ENCODE data around the gene GAS2L1. TPM values are rescaled to one million over a fixed set of nuclear protein-coding genes. Genes with fewer than 3 reads are reported as not detected.

Gene GAS2L1
- total and polyA plus RNA-seq, 2 experiments from 2014 or later = 5.2 to 9.5 TPM

DNA sequence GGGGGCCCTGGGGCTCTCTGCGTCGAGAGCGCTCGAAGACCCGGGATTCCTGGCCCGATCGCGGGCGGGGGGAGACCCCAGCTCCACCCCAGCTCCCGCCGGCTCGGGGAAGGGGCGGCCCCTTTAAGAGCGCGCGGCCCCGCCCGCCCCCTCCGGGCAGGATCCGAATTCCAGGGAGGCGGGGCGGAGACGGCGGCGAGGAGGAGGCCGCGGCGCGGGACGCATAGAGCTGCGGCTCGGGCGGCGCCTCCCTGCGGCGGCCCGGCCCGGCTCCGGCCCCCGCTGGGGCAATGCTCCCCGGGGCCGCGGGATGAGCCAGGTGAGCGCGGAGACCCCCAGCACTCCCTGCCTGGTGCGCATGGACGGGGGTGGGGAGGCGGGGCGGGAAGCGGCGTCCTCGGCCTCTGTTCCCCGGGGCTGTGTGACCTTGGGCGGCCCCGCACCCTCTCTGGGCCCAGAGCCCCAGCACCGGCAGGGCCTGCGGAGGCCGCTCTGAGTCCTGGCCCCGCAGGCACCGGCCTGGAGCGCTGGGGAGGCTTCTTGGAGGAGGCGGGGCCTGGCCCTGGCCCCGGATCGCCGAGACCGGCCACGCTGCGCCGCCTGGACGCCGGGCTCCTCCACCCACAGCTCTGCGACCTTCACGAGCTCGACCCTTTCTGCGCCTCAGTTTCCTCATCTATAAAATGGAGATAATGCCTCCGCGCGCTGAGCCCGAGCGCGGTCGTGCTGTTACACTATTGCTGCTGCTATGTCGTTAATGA, 565 bp downstream of the GAS2L1 start:
- H2AFZ ChIP-seq = peak overlapping the region; percentile 99
- no peaks in the 10 kb centered on the region for H3K27me3 ChIP-seq (ENCODE audit: insufficient read depth)
- H4K20me1 ChIP-seq (replicated peaks; ENCODE audit: insufficient read depth) = no peaks in the 10 kb centered on the region
- no peaks in the 10 kb centered on the region for H3K9me2 ChIP-seq (ENCODE audit: insufficient read depth)
- H3K4me3 Mint-ChIP-seq = peak overlapping the region; percentile 84
- peaks cover 16% of the 10 kb centered on the region for H3K27me3 Mint-ChIP-seq (ENCODE audit: insufficient read depth, low read depth, poor library complexity)
- H3F3A ChIP-seq (replicated peaks; ENCODE audit: low read depth) = peaks cover 18% of the 10 kb centered on the region
- peaks cover 10% of the 10 kb centered on the region; the same call in 1 of the 2 replicates for H3K4me1 ChIP-seq (ENCODE audit: insufficient read depth)
- H3K9me3 Mint-ChIP-seq = no peaks in the 10 kb centered on the region
- no peak overlapping the region; the same call in none of the 2 replicates for H3K27ac Mint-ChIP-seq
- H3K36me3 Mint-ChIP-seq (ENCODE audit: low read depth) = no peaks in the 10 kb centered on the region
- no peaks in the 10 kb centered on the region for H3K79me2 ChIP-seq (replicated peaks; ENCODE audit: insufficient read depth)
- peak overlapping the region; percentile 84 for H3K27ac ChIP-seq (ENCODE audit: low read depth)
- no peak for TF ChIP-seq JUNB (IDR thresholded peaks at IDR 0.05; ENCODE audit: unreplicated experiment)
- TF ChIP-seq, protein P1, sequence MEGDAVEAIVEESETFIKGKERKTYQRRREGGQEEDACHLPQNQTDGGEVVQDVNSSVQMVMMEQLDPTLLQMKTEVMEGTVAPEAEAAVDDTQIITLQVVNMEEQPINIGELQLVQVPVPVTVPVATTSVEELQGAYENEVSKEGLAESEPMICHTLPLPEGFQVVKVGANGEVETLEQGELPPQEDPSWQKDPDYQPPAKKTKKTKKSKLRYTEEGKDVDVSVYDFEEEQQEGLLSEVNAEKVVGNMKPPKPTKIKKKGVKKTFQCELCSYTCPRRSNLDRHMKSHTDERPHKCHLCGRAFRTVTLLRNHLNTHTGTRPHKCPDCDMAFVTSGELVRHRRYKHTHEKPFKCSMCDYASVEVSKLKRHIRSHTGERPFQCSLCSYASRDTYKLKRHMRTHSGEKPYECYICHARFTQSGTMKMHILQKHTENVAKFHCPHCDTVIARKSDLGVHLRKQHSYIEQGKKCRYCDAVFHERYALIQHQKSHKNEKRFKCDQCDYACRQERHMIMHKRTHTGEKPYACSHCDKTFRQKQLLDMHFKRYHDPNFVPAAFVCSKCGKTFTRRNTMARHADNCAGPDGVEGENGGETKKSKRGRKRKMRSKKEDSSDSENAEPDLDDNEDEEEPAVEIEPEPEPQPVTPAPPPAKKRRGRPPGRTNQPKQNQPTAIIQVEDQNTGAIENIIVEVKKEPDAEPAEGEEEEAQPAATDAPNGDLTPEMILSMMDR (conservative IDR thresholded peaks at IDR 0.05; ENCODE audit: low read depth in 2 of 2) = no peak
- no peak for TF ChIP-seq EZH2phosphoT487 (IDR thresholded peaks at IDR 0.05; ENCODE audit: unreplicated experiment)
- TF ChIP-seq, protein P2, sequence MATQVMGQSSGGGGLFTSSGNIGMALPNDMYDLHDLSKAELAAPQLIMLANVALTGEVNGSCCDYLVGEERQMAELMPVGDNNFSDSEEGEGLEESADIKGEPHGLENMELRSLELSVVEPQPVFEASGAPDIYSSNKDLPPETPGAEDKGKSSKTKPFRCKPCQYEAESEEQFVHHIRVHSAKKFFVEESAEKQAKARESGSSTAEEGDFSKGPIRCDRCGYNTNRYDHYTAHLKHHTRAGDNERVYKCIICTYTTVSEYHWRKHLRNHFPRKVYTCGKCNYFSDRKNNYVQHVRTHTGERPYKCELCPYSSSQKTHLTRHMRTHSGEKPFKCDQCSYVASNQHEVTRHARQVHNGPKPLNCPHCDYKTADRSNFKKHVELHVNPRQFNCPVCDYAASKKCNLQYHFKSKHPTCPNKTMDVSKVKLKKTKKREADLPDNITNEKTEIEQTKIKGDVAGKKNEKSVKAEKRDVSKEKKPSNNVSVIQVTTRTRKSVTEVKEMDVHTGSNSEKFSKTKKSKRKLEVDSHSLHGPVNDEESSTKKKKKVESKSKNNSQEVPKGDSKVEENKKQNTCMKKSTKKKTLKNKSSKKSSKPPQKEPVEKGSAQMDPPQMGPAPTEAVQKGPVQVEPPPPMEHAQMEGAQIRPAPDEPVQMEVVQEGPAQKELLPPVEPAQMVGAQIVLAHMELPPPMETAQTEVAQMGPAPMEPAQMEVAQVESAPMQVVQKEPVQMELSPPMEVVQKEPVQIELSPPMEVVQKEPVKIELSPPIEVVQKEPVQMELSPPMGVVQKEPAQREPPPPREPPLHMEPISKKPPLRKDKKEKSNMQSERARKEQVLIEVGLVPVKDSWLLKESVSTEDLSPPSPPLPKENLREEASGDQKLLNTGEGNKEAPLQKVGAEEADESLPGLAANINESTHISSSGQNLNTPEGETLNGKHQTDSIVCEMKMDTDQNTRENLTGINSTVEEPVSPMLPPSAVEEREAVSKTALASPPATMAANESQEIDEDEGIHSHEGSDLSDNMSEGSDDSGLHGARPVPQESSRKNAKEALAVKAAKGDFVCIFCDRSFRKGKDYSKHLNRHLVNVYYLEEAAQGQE (IDR thresholded peaks at IDR 0.05; ENCODE audit: unreplicated experiment) = no peak
- TF ChIP-seq ZNF114 (CRISPR knock-in tag; IDR thresholded peaks at IDR 0.05) = no peak
- TF ChIP-seq, protein P3, sequence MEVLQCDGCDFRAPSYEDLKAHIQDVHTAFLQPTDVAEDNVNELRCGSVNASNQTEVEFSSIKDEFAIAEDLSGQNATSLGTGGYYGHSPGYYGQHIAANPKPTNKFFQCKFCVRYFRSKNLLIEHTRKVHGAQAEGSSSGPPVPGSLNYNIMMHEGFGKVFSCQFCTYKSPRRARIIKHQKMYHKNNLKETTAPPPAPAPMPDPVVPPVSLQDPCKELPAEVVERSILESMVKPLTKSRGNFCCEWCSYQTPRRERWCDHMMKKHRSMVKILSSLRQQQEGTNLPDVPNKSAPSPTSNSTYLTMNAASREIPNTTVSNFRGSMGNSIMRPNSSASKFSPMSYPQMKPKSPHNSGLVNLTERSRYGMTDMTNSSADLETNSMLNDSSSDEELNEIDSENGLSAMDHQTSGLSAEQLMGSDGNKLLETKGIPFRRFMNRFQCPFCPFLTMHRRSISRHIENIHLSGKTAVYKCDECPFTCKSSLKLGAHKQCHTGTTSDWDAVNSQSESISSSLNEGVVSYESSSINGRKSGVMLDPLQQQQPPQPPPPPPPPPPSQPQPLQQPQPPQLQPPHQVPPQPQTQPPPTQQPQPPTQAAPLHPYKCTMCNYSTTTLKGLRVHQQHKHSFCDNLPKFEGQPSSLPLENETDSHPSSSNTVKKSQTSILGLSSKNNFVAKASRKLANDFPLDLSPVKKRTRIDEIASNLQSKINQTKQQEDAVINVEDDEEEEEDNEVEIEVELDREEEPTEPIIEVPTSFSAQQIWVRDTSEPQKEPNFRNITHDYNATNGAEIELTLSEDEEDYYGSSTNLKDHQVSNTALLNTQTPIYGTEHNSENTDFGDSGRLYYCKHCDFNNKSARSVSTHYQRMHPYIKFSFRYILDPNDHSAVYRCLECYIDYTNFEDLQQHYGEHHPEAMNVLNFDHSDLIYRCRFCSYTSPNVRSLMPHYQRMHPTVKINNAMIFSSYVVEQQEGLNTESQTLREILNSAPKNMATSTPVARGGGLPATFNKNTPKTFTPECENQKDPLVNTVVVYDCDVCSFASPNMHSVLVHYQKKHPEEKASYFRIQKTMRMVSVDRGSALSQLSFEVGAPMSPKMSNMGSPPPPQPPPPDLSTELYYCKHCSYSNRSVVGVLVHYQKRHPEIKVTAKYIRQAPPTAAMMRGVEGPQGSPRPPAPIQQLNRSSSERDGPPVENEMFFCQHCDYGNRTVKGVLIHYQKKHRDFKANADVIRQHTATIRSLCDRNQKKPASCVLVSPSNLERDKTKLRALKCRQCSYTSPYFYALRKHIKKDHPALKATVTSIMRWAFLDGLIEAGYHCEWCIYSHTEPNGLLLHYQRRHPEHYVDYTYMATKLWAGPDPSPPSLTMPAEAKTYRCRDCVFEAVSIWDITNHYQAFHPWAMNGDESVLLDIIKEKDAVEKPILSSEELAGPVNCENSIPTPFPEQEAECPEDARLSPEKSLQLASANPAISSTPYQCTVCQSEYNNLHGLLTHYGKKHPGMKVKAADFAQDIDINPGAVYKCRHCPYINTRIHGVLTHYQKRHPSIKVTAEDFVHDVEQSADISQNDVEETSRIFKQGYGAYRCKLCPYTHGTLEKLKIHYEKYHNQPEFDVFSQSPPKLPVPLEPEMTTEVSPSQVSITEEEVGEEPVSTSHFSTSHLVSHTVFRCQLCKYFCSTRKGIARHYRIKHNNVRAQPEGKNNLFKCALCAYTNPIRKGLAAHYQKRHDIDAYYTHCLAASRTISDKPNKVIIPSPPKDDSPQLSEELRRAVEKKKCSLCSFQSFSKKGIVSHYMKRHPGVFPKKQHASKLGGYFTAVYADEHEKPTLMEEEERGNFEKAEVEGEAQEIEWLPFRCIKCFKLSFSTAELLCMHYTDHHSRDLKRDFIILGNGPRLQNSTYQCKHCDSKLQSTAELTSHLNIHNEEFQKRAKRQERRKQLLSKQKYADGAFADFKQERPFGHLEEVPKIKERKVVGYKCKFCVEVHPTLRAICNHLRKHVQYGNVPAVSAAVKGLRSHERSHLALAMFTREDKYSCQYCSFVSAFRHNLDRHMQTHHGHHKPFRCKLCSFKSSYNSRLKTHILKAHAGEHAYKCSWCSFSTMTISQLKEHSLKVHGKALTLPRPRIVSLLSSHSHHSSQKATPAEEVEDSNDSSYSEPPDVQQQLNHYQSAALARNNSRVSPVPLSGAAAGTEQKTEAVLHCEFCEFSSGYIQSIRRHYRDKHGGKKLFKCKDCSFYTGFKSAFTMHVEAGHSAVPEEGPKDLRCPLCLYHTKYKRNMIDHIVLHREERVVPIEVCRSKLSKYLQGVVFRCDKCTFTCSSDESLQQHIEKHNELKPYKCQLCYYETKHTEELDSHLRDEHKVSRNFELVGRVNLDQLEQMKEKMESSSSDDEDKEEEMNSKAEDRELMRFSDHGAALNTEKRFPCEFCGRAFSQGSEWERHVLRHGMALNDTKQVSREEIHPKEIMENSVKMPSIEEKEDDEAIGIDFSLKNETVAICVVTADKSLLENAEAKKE (CRISPR knock-in tag; IDR thresholded peaks at IDR 0.05) = no peak
- no peak for TF ChIP-seq POLR2AphosphoS5 (IDR thresholded peaks at IDR 0.05; ENCODE audit: low read depth)
- peak overlapping the region; percentile 97 for H3K4me2 ChIP-seq
- peaks cover 31% of the 10 kb centered on the region for H3K4me1 Mint-ChIP-seq
- H3K36me3 ChIP-seq (ENCODE audit: insufficient read depth) = no peaks in the 10 kb centered on the region
- ATAC-seq (peak; percentile 61), DNase-seq (ENCODE audit: low spot score) (peak; percentile 93)
- peak overlapping the region; percentile 88 for H3K4me3 ChIP-seq

Data from GM23338 (cell line).